Right lobe of liver (tissue), 4 donors: ENCODE measurements around the gene TRAP1.

Experiments used
- CTCF ChIP-seq, 4 donors: fragments of 200-600 bp in 3 of 4; fragments of 450-650 bp in 1 of 4; IDR thresholded peaks; one replicate each; pipeline versions ENCODE4 v1.5.1 to v1.8.0; 2016 to 2022; ENCODE audit warnings: antibody characterized with exemption in 4 of 4, mild to moderate bottlenecking in 2 of 4
- POLR2A ChIP-seq: fragments of 450-650 bp; IDR thresholded peaks from one replicate; pipeline ENCODE4 v1.6.1; 2017; ENCODE audit warnings: antibody characterized with exemption, mild to moderate bottlenecking
- donor health status: DM: no; HTN: no; CAD: no.
- donor health status: DM: no; HTN: no; CAD: no.
- donor health status: DM: no; HTN: yes; CAD: no.

- no peak for TF ChIP-seq CTCF (IDR thresholded peaks at IDR 0.05)
- TF ChIP-seq POLR2A: no peak
Observed at GRCh38 chr16:3712861-3713372, 4.4 kb downstream of the TRAP1 start.
